Measurements from ENCODE around the gene APIP. TPM values are rescaled to one million over a fixed set of nuclear protein-coding genes. Genes with fewer than 3 reads are reported as not detected.

APIP gene
- total RNA-seq, 1 experiment from 2014 or later = 42.6 TPM

DNA sequence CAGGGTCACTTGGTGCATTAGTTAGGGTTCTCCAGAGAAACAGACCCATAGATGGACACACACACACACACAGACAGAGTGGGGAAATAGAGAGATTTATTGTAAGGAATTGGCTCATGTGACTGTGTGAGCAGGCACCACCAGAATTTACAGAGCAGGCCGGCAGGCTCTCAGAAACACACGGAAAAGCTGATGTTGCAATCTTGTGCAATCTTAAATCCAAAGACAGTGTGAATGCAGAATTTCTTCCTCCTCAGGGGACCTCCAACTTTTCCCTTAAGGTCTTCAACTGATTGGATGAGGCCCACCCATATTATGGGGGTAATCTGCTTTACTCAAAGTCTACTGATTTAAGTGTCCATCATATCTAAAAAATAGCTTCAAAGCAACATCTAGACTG is 49.8 kb downstream of the APIP start:
- POLR2A ChIA-PET = no interaction called here
- no TSS peak for BruUV-seq (replicated peaks)

GRCh38 chr11:34865261-34865660 is 50.9 kb downstream of the APIP start:
- CTCF ChIA-PET = no interaction called here
- in situ Hi-C loops (cut with HindIII; ENCODE audit: low pct_unique_long_range_greater_than_20kb, low sequenced_read_pairs) (no loop called here), intact Hi-C loops (cut with micrococcal nuclease; ENCODE audit: unreplicated experiment) (no loop called here)
- H3K4me3 ChIP-seq (ENCODE audit: low read depth in 2 of 2, low read length in 2 of 2) = no peak overlapping the region
- no peaks in the 10 kb centered on the region for H3K9me3 ChIP-seq (ENCODE audit: control insufficient read depth, insufficient read depth, low read depth, low read length)
- H3K4me1 ChIP-seq (ENCODE audit: control insufficient read depth, insufficient read depth, low read length) = no peaks in the 10 kb centered on the region
- H3K36me3 ChIP-seq (ENCODE audit: control insufficient read depth, insufficient read depth, low read length) = no peaks in the 10 kb centered on the region
- TF ChIP-seq, protein P1, sequence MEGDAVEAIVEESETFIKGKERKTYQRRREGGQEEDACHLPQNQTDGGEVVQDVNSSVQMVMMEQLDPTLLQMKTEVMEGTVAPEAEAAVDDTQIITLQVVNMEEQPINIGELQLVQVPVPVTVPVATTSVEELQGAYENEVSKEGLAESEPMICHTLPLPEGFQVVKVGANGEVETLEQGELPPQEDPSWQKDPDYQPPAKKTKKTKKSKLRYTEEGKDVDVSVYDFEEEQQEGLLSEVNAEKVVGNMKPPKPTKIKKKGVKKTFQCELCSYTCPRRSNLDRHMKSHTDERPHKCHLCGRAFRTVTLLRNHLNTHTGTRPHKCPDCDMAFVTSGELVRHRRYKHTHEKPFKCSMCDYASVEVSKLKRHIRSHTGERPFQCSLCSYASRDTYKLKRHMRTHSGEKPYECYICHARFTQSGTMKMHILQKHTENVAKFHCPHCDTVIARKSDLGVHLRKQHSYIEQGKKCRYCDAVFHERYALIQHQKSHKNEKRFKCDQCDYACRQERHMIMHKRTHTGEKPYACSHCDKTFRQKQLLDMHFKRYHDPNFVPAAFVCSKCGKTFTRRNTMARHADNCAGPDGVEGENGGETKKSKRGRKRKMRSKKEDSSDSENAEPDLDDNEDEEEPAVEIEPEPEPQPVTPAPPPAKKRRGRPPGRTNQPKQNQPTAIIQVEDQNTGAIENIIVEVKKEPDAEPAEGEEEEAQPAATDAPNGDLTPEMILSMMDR (IDR thresholded peaks at IDR 0.05) = no peak
- TF ChIP-seq, protein P2, sequence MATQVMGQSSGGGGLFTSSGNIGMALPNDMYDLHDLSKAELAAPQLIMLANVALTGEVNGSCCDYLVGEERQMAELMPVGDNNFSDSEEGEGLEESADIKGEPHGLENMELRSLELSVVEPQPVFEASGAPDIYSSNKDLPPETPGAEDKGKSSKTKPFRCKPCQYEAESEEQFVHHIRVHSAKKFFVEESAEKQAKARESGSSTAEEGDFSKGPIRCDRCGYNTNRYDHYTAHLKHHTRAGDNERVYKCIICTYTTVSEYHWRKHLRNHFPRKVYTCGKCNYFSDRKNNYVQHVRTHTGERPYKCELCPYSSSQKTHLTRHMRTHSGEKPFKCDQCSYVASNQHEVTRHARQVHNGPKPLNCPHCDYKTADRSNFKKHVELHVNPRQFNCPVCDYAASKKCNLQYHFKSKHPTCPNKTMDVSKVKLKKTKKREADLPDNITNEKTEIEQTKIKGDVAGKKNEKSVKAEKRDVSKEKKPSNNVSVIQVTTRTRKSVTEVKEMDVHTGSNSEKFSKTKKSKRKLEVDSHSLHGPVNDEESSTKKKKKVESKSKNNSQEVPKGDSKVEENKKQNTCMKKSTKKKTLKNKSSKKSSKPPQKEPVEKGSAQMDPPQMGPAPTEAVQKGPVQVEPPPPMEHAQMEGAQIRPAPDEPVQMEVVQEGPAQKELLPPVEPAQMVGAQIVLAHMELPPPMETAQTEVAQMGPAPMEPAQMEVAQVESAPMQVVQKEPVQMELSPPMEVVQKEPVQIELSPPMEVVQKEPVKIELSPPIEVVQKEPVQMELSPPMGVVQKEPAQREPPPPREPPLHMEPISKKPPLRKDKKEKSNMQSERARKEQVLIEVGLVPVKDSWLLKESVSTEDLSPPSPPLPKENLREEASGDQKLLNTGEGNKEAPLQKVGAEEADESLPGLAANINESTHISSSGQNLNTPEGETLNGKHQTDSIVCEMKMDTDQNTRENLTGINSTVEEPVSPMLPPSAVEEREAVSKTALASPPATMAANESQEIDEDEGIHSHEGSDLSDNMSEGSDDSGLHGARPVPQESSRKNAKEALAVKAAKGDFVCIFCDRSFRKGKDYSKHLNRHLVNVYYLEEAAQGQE (IDR thresholded peaks at IDR 0.05; ENCODE audit: insufficient read depth in 1 of 2, low read depth in 2 of 2, low read length in 1 of 2) = no peak
- no peak for TF ChIP-seq POLR2AphosphoS5 (IDR thresholded peaks at IDR 0.05; ENCODE audit: low read depth, low read length)
- no peak for TF ChIP-seq SIN3A (IDR thresholded peaks at IDR 0.05; ENCODE audit: borderline replicate concordance, insufficient read depth, low read depth, low read length)
- TF ChIP-seq TCF7L2 (IDR thresholded peaks at IDR 0.05; ENCODE audit: low read depth, low read length) = no peak
- H3K27ac ChIP-seq (ENCODE audit: low read length) = no peak overlapping the region
- ATAC-seq (no peak), DNase-seq (ENCODE audit: low read depth, low spot score) (no peak)
- POLR2A ChIA-PET = no interaction called here
- no TSS peak for BruUV-seq (replicated peaks)
- no peaks in the 10 kb centered on the region for H3K27me3 ChIP-seq (ENCODE audit: control insufficient read depth, insufficient read depth, low read length)

More for the DNA sequence above, 49.8 kb downstream of the APIP start:
- CTCF ChIA-PET = no interaction called here
- Histone ChIP-seq H3K4me1 (ENCODE audit: control insufficient read depth, insufficient read depth, low read length) (no peaks in the 10 kb centered on the region), H3K27me3 (ENCODE audit: control insufficient read depth, insufficient read depth, low read length) (no peaks in the 10 kb centered on the region), H3K36me3 (ENCODE audit: control insufficient read depth, insufficient read depth, low read length) (no peaks in the 10 kb centered on the region), H3K27ac (ENCODE audit: low read length) (no peak overlapping the region), H3K9me3 (ENCODE audit: control insufficient read depth, insufficient read depth, low read depth, low read length) (no peaks in the 10 kb centered on the region), H3K4me3 (ENCODE audit: low read depth in 2 of 2, low read length in 2 of 2) (no peak overlapping the region)
- TF ChIP-seq POLR2AphosphoS5 (IDR thresholded peaks at IDR 0.05; ENCODE audit: low read depth, low read length) (no peak), SIN3A (IDR thresholded peaks at IDR 0.05; ENCODE audit: borderline replicate concordance, insufficient read depth, low read depth, low read length) (no peak), TCF7L2 (IDR thresholded peaks at IDR 0.05; ENCODE audit: low read depth, low read length) (no peak)
- TF ChIP-seq, protein P1 (IDR thresholded peaks at IDR 0.05) = no peak
- TF ChIP-seq, protein P2 (IDR thresholded peaks at IDR 0.05; ENCODE audit: insufficient read depth in 1 of 2, low read depth in 2 of 2, low read length in 1 of 2) = no peak
- no peak for ATAC-seq
- DNase-seq (ENCODE audit: low read depth, low spot score) = no peak
- in situ Hi-C loops (cut with HindIII; ENCODE audit: low pct_unique_long_range_greater_than_20kb, low sequenced_read_pairs) (no loop called here), intact Hi-C loops (cut with micrococcal nuclease; ENCODE audit: unreplicated experiment) (no loop called here)
